Left renal cortex interstitium (tissue), 4 donors: ENCODE results near the gene FBLIM1. TPM values are rescaled to one million over a fixed set of nuclear protein-coding genes. Genes with fewer than 3 reads are reported as not detected.

ENCODE experiments used
- DNase-seq, 4 donors: peaks; one replicate each; pipeline ENCODE4 v3.0.0-alpha.2; 2013; ENCODE audit warnings: low read depth in 4 of 4, low spot score in 2 of 4, missing footprints in 1 of 4
- polyA plus RNA-seq, 4 donors: library from polyadenylated mRNA; unstranded; fragments of 120-200 nt; gene quantifications; one replicate each; pipeline ENCODE4 v1.2.1, GENCODE V29; 2013; ENCODE audit not compliant: insufficient read length in 4 of 4

FBLIM1 gene
- polyA plus RNA-seq, 4 donors: 46.1 to 67.0 (median 56.0) TPM

DNA sequence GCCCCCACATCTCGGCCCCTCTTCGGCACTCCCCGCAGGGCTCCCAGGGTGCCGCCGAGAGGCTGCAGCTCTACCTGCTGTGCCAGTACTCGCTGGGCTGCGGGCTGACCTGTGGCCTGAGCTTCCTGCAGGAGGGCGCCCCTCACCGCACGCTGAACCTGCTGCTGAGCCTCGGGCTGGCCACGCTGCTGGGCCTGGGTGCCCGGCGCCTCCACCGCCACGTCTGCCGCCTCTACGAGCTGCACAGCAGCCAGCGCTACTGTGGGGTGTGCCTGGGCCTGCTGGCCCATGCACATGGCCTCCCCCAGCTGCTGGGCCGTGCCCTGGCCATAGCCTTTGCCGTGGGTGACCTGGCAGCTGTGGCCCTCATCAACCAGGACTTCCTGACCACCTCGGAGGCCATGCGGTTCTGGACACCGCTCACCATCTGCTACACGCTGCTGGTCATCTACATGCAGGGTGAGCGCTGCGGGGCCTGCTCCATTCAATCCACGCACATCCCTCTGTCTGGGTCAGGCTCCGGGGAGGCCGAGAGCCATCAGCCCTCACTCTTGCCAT, 14.4 kb upstream of the FBLIM1 start:
- DNase-seq: no peak

- DNase-seq: no peak
Measured at GRCh38 chr1:15747378-15747777, 11.2 kb upstream of the FBLIM1 start.

GRCh38 chr1:15748264-15748663, 10.3 kb upstream of the FBLIM1 start:
- no peak for DNase-seq

DNA sequence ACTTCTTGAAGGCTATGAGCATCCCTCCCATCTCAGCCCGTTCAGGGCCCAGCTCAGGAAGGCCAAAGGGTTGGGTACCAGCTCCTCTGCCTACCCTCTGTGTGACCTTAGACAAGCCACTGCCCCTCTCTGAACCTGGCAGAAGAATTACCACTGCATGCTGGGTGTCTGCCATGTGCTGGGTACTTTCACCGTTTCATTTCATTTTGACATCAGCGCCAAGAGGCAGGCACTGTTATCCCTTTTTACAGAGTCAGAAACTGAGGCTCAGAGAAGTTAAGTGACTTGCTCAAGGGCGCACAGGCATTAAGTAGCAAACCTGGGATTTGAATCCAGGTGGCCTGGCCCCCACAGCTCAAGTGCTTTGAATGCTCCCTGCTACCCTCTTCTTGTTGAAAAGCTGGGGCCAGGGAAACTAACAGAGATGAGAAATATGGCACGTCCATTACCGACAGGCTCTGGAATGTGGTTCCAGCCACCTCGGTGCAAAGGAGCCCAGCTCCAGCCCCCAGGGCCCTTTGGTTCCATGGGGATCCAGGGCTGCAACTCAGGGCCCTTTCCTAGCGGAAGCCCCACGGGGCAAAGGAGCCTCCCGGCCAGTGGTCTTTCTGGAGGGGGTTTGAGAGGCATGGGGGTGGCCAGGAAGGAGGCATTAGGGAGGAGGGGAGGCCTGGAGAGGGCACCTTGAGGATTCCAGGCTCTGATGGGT, 9.8 kb upstream of the FBLIM1 start:
- DNase-seq: no peak

- DNase-seq: no peak
Measured at GRCh38 chr1:15749399-15750291, 8.9 kb upstream of the FBLIM1 start.

DNA sequence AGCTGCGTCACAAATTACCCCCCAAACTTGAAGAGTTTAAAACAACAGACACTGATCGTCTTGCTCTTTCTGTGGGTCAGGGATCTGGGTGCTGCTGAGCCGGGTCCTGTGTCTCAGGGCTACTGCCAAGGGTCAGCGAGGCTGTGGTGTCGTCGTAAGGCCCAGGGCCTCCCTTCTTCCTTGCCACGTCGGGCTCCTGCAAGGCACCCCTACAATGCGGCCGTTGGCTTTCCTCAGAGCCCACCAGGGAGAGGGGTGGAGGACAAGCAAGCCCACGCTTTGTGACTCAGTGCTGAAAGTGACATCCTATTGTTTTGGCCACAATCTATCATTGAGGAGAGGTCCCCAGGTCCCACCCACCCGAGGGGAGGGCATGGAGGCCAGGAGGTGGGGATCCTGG, 7.7 kb upstream of the FBLIM1 start:
- DNase-seq: no peak

DNA sequence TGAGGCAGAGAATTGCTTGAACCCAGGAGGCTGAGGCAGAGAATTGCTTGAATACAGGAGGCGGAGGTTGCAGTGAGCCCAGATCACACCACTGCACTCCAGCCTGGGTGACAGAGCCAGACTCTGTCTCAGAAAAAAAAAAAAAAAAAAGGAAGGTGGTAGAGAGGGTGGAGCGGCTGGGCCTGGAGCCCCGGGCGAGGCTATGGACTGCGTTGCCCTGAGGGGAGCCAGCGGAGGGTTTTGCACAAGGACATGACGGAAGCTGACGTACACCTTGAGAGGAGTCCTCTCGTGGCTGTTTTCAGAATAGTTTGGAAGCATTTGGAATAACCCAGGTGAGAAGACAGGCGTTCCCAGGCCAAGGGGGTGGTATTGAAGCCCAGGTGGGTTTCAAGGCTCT, 6.9 kb upstream of the FBLIM1 start:
- DNase-seq: no peak

GRCh38 chr1:15753776-15754175, 4.8 kb upstream of the FBLIM1 start:
- DNase-seq: no peak

- DNase-seq: no peak
Measured at GRCh38 chr1:15755021-15755645, 3.5 kb upstream of the FBLIM1 start.

- no peak for DNase-seq
Measured at GRCh38 chr1:15755646-15756040, 3.0 kb upstream of the FBLIM1 start.

DNA sequence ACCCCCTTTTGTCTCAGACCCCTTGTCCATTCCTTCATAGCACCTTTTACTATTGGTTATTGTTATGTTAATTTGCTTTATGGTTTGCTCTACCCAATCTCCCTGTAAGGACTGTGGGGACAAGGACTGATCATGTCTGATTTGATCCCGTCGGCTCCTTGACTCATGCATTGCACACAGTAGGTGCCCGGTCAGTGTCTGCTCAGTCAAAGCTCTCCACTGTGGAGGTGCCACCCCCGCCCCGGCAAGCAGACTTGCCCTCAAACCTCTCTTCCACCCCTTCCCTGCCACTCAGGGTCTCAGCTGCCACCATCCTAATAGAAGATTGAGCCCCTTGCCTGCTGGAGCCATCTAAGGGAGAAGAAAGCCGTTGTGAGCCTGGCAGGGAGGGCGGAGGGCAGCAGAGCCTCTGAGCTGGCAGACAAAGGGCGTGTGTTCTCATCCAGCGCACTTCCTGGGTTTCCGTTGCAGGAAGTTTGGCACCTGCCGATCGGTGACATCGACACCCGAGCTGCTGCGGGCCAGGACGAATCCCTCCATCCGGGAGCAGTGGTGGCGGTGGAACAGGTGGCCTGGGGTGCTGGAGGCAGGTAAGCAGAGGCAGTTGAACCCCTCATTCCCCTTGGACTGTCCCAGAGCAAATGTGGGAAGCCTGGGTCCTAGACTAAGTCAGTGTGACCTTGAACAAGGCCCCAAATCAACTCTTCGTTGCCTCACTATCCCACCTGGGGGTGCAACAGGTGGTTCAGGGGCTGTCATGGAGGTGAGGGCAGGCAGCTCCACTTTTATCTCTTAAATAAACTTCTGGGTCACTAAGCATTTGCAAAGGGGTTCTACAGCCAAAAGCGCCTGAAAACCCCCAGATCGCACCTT, 2.2 kb upstream of the FBLIM1 start:
- DNase-seq: no peak

DNA sequence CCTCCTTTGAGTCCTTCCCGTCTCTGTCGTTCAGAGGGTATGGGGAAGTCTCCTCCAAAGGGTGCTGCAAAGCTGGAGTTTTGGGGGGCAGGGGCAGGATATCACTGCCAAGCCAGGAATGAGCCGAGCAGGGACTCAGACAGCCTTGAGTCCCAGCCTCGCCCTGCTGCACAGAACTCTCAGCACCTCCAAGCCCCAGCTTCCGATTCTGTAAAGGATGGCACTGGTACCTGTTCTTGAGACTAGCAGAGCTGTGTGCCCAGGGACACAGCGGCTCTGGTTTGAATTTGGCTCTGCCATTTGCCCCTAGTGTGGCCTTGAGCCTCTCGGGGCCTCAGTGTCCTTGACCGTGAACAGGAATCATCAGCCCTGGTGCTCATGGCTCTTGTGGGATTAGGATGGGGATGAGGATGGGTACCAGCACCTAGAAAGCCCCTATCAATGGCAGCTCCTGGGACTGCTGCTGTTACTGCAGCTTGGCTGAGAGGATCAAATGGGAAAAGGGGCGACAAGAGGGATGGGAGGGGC, 1.5 kb upstream of the FBLIM1 start:
- DNase-seq: no peak

DNA sequence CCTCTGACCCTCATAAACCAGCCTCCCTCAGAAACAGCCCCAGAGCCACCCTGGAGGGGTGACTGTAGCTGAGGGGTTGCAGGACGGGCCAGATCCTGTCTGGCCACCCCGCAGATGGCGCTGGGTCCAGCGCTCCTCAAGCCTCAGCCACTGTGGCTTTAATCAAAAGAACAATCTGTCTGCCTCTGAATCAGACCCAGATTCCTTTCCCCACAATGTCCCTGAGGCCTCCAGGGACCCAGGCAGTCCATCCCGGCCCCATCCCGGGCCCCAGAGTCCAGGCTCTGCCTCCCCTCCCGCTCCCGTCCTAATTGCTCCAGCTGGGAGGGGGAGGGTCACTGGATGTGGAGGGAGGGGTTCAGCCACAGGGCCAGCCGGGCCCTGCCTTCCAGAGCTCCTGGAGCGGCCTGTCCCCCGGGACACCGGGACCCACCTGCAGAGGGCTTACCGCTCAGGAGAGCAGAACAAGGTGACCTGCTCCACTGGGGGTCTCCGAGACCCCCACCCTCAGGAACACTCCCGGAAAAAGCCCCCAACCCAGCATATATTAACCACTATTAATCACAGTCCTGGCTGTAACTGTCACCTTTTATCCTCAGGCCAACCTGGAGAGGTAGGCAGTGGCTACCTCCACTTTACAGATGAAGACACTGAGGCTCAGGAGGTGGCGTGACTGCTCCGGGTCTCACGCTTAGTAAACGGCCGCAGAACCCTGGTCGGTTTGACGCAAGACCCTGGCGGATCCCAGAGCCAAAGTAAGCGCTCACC, 836 bp upstream of the FBLIM1 start:
- DNase-seq: no peak

GRCh38 chr1:15758953-15759661, 512 bp downstream of the FBLIM1 start:
- DNase-seq: no peak

GRCh38 chr1:15760520-15761211, 2.1 kb downstream of the FBLIM1 start:
- DNase-seq: peak in 2 of 4 donors; percentile 49 to 67

DNA sequence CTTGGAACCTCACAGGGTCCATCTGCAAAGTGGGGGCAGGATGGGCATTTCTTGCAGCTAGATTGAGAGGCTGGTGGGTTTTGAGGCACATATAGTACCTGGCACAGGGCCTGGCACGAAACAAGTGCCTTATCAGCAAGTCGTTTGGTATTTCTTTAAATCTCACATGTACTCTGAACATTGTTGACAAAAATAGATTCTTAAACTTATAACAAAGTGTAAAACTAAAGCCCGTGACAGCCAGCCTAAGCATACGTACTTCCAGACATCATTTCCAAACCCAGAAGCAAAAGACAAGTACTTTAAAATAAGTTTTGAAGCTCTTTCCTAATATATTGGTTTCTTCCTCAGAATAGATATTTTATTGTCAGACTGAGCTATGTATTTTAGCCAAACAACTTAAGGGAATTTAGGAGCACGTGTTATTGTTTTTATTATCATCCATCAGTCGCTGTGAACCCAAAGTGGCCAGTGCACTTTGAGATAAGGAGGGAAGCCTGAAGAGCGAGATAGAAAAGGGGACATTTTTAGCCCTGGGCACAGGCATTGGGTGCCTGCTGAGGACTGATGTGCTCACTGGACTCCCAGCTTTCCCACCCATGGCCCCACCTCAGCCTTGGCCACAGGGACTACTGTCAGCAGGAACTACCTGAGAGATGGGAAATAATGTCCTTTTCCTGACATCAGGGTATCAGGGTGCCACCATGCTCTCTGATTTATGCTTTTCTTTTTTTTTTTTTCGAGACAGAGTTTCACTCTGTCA, 3.0 kb downstream of the FBLIM1 start:
- no peak for DNase-seq

DNA sequence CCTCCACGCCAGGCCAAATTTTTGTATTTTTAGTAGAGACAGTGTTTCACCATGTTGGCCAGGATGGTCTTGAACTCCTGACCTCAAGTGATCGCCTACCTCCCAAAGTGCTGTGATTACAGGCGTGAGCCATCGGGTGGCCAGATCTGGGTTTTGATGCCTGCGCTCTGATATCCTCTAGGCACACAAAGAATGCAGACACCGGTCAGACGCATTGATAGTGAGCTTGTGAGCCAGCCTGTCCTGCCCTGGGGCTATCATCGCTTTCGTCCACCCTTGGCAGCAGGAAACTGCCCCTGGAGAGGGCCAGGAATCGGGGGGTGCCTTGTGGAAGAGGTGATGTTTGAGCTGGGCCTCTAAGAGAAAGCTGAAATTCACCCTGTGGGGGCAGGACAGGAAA, 4.0 kb downstream of the FBLIM1 start:
- no peak for DNase-seq
